GM12878 (cell line): Measurements from ENCODE around the gene RADIL. TPM values are rescaled to one million over a fixed set of nuclear protein-coding genes. Genes with fewer than 3 reads are reported as not detected.

ENCODE experiments used
- ATAC-seq: fragments of 200-7000 bp; cut with Tn5 transposase; 3 replicates; pipeline ENCODE4 v1.9.1; 2020; ENCODE audit warnings: mild to moderate bottlenecking, moderate library complexity
- BruUV-seq: library from RNA; stranded (reverse); fragments of 400-500 nt; replicated peaks from 2 replicates; lab custom pipeline; 2021; lab: Mats Ljungman, UMichigan
- CTCF ChIA-PET: fragments of 300-600 bp; sonication (Branson Sonifier 250); formaldehyde crosslinking; extraction: SDS; loops from one replicate; lab custom pipeline; 2021; ENCODE audit warnings: inconsistent platforms; lab: Yijun Ruan, JAX
- POLR2A ChIA-PET: fragments of 350-600 bp; formaldehyde crosslinking; extraction: SDS; loops from one replicate; lab custom pipeline; 2021; ENCODE audit warnings: inconsistent platforms; lab: Charles Lee
- RAD21 ChIA-PET: fragments of 300-600 bp; sonication (Branson Sonifier 250); formaldehyde crosslinking; loops from one replicate; lab custom pipeline; 2023; ENCODE audit warnings: antibody characterized with exemption; ENCODE audit not compliant: unreplicated experiment; lab: Charles Lee
- SMC1A ChIA-PET: fragments of 300-600 bp; sonication (Branson Sonifier 250); formaldehyde crosslinking; loops from one replicate; lab custom pipeline; 2023; ENCODE audit not compliant: unreplicated experiment, uncharacterized antibody; lab: Charles Lee
- DNase-seq: peaks from one replicate; pipeline ENCODE4 v3.0.0-alpha.2; 2011; ENCODE audit warnings: low read depth, low spot score
- FAIRE-seq: peaks from 3 replicates; lab custom pipeline; 2011; peaks lifted over from hg19 to GRCh38; lab: Jason Lieb, UNC
- H2AFZ ChIP-seq: 2 replicates; pipeline ENCODE4 v1.6.0; 2011; ENCODE audit warnings: low read depth, low read length, control low read depth; ENCODE audit not compliant: control insufficient read depth
- H3K27ac ChIP-seq: 2 replicates; pipeline ENCODE4 v1.5.1; 2011; ENCODE audit warnings: control low read depth; ENCODE audit not compliant: control insufficient read depth, insufficient read depth
- H3K27me3 ChIP-seq, 2 experiments: replicated peaks in 1 of 2; 2 replicates each; pipeline versions ENCODE4 v1.6.0 to v1.6.1; 2011; ENCODE audit warnings: low read length in 1 of 2; ENCODE audit not compliant: control insufficient read depth in 2 of 2, insufficient read depth in 2 of 2
- H3K36me3 ChIP-seq, 2 experiments: 2 replicates each; pipeline ENCODE4 v1.5.1; 2011; ENCODE audit warnings: low read length in 1 of 2; ENCODE audit not compliant: control insufficient read depth in 2 of 2, insufficient read depth in 2 of 2
- H3K4me1 ChIP-seq: 2 replicates; pipeline ENCODE4 v1.6.1; 2011; ENCODE audit warnings: mild to moderate bottlenecking, low read length, moderate library complexity, mixed read lengths; ENCODE audit not compliant: control insufficient read depth, insufficient read depth
- H3K4me2 ChIP-seq: 2 replicates; pipeline ENCODE4 v1.6.0; 2011; ENCODE audit warnings: control low read depth; ENCODE audit not compliant: control insufficient read depth, insufficient read depth
- H3K4me3 ChIP-seq: fragments of 200-600 bp; sonication (generic); 2 replicates; pipeline ENCODE4 v1.5.1; 2016
- H3K79me2 ChIP-seq: 2 replicates; pipeline ENCODE4 v1.6.0; 2011; ENCODE audit warnings: low read length; ENCODE audit not compliant: control insufficient read depth, insufficient read depth
- H3K9ac ChIP-seq: 2 replicates; pipeline ENCODE4 v1.8.0; 2011; ENCODE audit warnings: low read length, control low read depth, mixed read lengths; ENCODE audit not compliant: control insufficient read depth, insufficient read depth
- H3K9me3 ChIP-seq: replicated peaks from 3 replicates; pipeline ENCODE4 v1.5.1; 2011; ENCODE audit warnings: mild to moderate bottlenecking, low read length; ENCODE audit not compliant: control insufficient read depth, insufficient read depth
- H4K20me1 ChIP-seq: 2 replicates; pipeline ENCODE4 v1.6.0; 2011; ENCODE audit not compliant: control insufficient read depth, insufficient read depth
- BHLHE40 ChIP-seq, 2 experiments: fragments of 450-650 bp in 1 of 2; IDR thresholded peaks; 2 replicates each; pipeline ENCODE4 v1.6.1; 2011 to 2017; ENCODE audit warnings: low read depth in 2 of 2, borderline replicate concordance in 1 of 2, improper control_type of control experiment in 1 of 2, low read length in 1 of 2, mild to moderate bottlenecking in 1 of 2
- MEF2A ChIP-seq: IDR thresholded peaks from 2 replicates; pipeline ENCODE4 v1.6.1; 2011; ENCODE audit warnings: low read depth, mild to moderate bottlenecking, low read length, moderate library complexity; ENCODE audit not compliant: insufficient read depth
- NR2C2 ChIP-seq: IDR thresholded peaks from 2 replicates; pipeline ENCODE4 v1.6.1; 2011; ENCODE audit warnings: borderline replicate concordance, low read depth; ENCODE audit not compliant: control insufficient read depth, insufficient read length
- POLR2A ChIP-seq: IDR thresholded peaks from 2 replicates; pipeline ENCODE4 v1.6.1; 2011; ENCODE audit warnings: low read depth, mild to moderate bottlenecking, low read length
- ZSCAN29 ChIP-seq: fragments of 450-650 bp; IDR thresholded peaks from 2 replicates; pipeline ENCODE4 v1.6.1; 2017; ENCODE audit warnings: mild to moderate bottlenecking, moderate library complexity
- WGBS: methylation state at CpG from one replicate; pipeline ENCODE4 v1.1.6; 2016; ENCODE audit warnings: low lambda C conversion rate; ENCODE audit not compliant: insufficient replicate concordance, insufficient coverage; ENCODE audit errors: missing lambda C conversion rate; 5-methylcytosine and 5-hydroxymethylcytosine counted together
- in situ Hi-C: fragments of 300-500 bp; cut with MboI; formaldehyde crosslinking; loops from 9 replicates; pipeline ENCODE4 v1.14.3; 2018; ENCODE audit warnings: mixed read lengths
- intact Hi-C: fragments of 100-400 bp; cut with micrococcal nuclease; formaldehyde crosslinking; loops from one replicate; pipeline ENCODE4 v1.14.2; 2022; ENCODE audit not compliant: unreplicated experiment
- polyA plus RNA-seq, 11 experiments: library from polyadenylated mRNA; depleted of rRNA in 4 of 11; unstranded in 6 of 11; stranded (reverse) in 5 of 11; fragments of >200 nt; fragmentation: Nextera tagmentation in 4 of 11; fragmentation: Illumina TruSeq in 1 of 11; extraction: Ambion mirVana in 4 of 11; extraction: Trizol in 1 of 11; gene quantifications; 1 replicate in 1 of 11; 2 replicates in 10 of 11; pipeline versions ENCODE4 v1.2.1 to v1.2.3, GENCODE V29; 2011 to 2016; ENCODE audit warnings: inconsistent platforms in 2 of 11, missing spikeins in 2 of 11, low read depth in 1 of 11
- total RNA-seq, 4 experiments: library from RNA; depleted of rRNA in 3 of 4; stranded (reverse); fragments of >200 nt in 3 of 4; fragmentation: Illumina TruSeq in 1 of 4; extraction: Trizol in 1 of 4; gene quantifications; 2 replicates each; pipeline versions ENCODE4 v1.2.1 to v1.2.3, GENCODE V29; 2013 to 2021

RADIL gene
- total and polyA plus RNA-seq, 10 of the 15 experiments (the other 5 are each of a cell fraction or from before 2014, with no cell fraction given): 0.05 to 0.06 TPM; not detected in 8

DNA sequence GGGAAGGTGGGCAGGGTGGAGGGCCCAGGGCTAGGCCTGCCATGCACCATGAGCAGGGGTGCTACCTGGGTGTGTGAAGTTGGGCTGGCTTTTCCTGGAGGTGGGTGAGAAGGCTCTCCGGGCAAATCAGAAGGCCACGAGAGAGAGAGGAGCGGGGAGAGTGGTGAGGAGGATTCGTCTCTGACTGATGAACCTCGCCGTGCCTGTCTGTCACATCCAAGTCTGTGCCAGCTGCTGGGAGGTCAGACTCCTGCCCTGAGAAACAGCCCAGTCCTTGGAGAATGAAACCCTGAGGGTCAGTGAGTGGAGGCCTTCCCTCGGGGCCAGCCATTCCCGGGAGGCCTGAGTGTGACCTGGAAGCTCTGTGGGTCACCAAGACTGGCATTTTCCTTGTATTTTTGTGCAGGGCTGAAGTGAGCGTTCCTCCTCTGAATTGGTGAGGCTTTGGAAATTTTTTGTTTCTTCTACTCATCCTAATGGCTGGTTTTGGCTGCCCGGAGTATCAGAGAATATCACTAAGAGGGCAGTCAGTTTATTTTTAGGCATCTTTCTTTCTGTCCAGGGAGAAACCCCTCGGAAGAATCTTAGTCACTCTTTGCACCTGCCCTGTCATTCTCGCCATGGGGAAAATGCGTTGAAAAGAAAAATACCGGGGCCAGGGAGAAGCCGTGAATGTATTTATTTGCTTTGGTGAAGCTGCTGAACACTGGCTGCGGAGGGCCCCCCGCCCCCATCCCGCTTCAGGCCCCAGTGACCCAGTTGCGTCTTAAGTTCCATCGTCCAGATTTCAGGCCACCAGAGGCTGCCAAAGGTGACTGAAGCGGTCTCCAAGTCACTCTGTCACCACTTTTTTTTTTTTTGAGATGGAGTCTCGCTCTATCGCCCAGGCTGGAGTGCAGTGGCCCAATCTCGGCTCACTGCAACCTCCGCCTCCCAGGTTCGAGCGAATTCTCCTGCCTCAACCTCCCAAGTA lies 114.6 kb downstream of the RADIL start:
- SMC1A ChIA-PET: no interaction called here
- H3K4me1 ChIP-seq: no peaks in the 10 kb centered on the region
- FAIRE-seq (no peak), DNase-seq (no peak), ATAC-seq (no peak)
- no peak overlapping the region for H3K4me2 ChIP-seq
- POLR2A ChIA-PET: no interaction called here
- CTCF ChIA-PET: no interaction called here
- H4K20me1 ChIP-seq: no peaks in the 10 kb centered on the region
- BruUV-seq: no TSS peak
- no peak overlapping the region for H3K27ac ChIP-seq
- RAD21 ChIA-PET: no interaction called here
- in situ Hi-C loops (no loop called here), intact Hi-C loops (no loop called here)
- H3K36me3 ChIP-seq: peaks cover 1 to 3% of the 10 kb centered on the region in 2 experiments; a peak in 1 of 4 replicates
- no peak overlapping the region for H3K4me3 ChIP-seq
- no peak overlapping the region for H2AFZ ChIP-seq
- no peaks in the 10 kb centered on the region for H3K27me3 ChIP-seq
- no peaks in the 10 kb centered on the region for H3K9me3 ChIP-seq
- 96% methylated on average over 27 of the region's 27 CpGs for WGBS
- H3K9ac ChIP-seq: no peak overlapping the region
- no peak for TF ChIP-seq BHLHE40 (IDR thresholded peaks at IDR 0.05; ENCODE audit: borderline replicate concordance in 1 of 2, low read depth in 2 of 2, low read length in 1 of 2)
- no peak for TF ChIP-seq NR2C2
- TF ChIP-seq POLR2A: peak; percentile 20; the same call in 1 of the 2 replicates
- TF ChIP-seq ZSCAN29: no peak
- no peak for TF ChIP-seq MEF2A
- H3K79me2 ChIP-seq: no peaks in the 10 kb centered on the region
